Measurements from ENCODE around the gene C17orf67.

Gene C17orf67, protein sequence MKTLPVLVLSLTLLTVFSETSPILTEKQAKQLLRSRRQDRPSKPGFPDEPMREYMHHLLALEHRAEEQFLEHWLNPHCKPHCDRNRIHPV

DNA sequence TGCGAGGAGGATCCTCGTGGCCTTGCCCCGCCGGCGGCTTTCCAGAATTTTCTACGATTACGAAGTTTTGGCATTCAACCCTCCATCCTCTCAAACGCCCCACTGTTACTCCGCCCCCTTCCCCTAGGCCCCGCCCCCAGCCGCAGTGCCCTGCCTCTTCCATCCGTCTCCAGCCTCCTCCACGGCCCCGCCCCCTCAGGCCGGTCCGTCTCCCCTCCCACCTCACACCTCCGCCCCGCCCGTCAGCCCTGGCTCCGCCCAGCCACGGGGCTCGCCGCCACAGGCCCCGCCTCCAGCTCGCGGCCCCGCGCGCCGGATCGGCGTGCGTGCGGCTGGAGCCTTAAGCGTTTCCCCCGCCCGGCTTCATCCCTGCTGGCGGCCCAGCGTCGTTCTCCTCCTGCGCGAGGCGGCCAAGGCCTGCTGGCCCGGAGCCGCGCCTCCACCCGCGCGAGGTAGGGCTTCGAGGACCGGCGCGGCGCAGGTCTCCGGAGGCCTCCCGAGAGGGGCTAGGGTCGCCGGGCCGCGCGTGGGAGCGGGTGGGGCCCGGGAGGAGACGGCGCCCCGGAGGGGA lies at the start of gene C17orf67, which contains the start of gene DGKE:
C17orf67 (minus strand) TSS at position 112 of the 571 bp plus-strand sequence. CDS start 18,110 bp downstream, outside the sequence.
DGKE (plus strand) TSS at position 343 of the 571 bp plus-strand sequence. CDS start 645 bp downstream, outside the sequence.
- DNase-seq: peak; percentile 98

DNA sequence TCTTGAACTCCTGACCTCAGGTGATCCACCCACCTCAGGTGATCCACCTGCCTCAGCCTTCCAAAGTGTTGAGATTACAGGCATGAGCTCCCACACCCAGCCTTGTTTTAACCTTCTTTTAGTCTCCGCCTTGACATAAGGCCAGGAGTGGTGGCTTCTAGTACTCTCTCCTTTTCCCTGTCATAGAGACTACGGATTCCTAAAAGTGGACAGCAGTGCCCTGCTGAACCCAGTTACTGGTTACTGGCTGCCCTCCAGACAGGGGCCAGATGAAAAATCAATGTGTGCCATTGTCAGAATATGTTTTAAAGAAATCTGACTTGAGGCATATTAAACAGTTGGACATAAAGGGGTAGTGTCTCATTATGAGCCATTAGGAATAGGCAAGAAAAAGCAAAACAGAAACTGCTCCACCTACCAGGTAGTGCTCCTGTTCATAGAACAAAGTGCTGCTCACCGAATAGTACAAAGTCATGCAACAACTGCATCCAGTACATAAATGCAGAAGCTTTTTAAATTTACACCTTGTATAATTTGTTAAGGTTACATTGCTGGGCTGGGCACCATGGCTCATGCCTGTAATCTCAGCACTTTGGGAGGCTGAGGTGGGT lies 48.1 kb upstream of the C17orf67 start:
- DNase-seq: no peak

DNA sequence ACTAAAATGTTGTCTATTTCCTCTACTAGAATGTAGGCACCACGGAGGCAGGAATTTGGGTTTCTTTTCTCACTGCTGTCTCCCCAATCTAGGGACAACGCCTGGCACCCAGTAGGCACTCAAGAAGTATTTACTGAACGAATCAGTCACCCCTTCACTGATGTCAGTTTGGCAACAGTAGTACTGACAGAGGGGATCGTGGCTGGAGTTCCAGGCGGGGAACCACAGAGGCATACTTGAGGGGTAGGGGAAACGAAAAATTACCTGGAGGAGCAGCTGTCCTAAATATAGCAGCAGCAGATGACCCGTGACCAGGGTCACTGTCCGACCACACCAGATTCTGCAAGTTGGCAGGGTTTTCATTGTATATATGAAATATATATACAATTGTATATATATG lies 46.9 kb upstream of the C17orf67 start:
- no peak for DNase-seq

DNA sequence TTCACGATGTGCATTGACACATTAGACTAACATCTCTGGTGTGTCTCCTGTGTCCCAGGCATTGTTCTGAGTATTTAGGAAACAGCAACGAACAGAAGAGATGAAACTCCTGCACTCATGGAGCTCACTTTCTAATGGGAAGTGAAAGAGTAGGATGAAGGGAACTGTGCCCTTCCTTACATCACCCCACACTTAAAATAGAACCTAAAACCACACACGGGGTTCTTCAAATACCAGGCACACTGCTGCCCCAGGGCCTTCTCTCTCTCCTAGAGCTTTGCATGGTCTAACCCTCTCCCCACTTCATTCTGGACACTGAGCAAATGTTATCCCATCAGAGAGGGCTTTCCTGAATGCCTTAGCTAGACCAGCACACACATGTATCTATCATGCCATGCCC lies 46.4 kb upstream of the C17orf67 start:
- DNase-seq: no peak

DNA sequence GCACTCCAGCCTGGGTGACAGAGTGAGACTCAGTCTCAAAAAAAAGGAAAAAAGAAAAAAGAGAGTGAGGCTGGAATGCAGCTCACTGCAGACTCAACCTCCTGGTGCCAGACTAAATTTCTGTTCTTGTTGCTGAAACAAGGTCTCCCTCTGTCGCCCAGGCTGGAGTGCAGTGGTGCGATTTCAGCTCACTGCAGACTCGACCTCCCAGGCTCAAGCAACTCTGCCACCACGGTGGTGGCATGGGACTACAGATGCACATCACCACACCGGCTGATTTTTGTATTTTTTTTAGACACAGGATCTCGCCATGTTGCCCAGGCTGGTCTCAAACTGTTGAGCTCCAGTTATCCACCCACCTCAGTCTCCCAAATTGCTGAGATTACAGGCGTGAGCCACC lies 45.6 kb upstream of the C17orf67 start:
- no peak for DNase-seq

DNA sequence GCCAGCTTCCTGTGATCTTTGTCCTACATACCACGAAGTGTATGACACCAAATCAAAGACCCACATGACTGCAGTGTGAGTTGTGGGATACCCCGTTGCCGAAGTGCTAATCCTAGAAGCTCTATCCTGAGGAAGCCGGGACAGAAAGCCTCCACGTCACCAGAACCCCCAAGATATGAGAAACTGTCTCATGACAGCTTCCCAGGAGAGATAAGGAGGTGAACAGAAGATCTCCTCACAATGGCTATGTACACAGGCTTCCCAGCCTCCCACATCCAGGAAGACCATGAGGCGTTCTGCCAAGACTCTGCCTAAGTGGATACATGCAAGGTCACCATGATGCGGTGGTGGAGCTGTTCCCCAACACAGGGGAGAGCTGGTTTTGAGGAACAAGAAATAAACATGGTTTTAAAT lies 43.1 kb upstream of the C17orf67 start:
- no peak for DNase-seq

DNA sequence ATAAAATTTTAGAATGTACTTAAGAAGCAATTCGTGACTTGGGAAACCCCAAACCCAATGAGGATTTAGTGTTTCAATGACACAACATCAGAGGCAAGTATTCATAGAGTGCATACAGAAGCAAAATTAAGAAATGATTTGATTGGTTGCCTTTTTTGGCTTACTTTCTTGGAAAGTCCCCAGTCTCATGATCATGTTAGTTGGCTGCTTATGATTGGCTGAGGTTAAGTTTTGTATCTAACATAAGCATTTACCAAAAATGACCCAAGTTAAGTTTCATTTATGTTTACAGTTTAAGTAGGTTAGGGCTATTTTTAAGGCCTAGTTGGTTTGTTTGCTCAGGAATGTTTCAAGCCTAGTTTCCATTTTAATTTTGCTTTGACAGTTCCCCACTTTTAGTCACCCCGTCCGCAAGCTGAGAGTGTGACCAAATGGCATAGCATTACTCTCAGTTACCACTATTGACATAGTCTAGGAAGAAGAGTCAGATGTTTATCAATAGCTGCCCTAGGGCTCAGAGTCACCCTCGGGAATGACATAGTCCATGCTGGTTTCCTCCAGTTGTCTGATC lies 36.4 kb upstream of the C17orf67 start:
- DNase-seq: no peak

DNA sequence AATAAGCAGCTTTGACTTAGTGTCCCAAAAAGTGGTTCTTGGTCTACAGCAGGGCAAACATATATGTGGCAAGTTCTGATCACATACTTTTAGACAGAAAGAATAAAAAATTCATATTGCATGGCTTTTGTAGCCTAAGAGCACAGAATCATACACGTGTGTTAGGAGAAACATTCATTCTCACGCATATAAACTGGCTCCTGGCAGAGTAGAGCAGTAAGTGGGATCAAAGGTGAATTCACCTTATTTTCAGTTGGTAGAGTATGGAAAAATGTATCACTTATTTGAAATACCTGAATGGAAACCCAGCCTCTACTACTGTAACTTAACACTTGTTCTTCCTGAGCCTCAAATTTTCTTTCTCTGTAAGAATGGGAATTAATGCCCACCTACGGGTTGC lies 35.0 kb upstream of the C17orf67 start:
- DNase-seq: no peak

DNA sequence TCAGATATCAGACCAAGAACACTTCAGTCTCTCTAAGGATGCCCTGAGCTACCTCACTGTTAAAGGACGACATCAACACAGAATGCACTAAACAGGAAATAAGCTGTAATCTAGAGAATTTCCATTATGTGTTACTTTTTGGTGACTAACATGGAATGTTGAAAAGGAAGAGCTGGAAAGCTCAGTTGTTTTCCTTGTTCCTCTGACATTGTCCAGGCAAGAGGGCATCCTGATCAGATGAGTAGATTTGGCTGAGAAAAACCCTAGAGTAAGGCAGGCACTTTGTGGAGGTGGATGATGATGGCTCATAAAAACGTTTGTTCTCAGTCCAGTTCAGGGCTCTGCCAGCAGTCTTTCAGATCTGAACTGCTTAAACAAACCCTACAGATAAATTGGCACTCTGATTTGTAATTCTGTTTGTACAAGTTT lies 34.2 kb upstream of the C17orf67 start:
- DNase-seq: no peak

DNA sequence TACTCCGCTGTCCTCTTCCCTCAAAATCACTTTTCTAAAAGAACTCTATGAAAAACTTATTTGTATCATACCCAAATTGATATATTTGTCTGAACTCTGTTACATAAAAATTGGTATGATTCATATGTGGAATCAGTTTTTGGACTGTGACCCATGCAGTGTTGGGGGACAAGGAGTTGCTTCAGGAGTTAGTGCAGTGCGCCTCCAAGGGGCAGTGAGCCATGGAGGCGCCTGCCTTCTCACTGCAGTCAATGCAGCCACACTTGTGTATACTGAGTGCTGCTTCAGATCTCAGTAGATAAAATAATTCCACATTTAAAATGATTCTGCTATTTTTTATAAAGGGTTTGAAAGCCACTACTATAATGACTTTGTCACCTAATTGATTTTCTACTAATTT lies 32.8 kb upstream of the C17orf67 start:
- no peak for DNase-seq

DNA sequence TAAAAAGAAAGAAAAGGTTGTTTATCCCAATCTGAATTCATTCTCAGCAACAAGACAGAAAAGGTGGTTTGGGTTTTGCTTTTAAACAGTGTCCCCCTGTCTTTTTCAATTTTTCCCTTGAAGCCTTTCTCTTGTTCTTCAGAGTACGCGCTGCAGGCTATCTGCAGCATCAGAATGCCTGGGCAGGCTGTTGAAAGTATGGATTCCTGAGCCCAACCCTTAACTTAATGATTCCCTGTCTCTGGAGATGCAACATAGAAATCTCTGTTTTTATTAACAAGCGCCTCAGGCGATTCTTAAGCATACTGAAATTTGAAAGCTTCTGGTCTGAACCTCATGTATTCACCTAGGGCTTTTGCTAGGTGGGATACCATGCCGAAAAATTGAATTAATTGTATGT lies 32.4 kb upstream of the C17orf67 start:
- DNase-seq: no peak

DNA sequence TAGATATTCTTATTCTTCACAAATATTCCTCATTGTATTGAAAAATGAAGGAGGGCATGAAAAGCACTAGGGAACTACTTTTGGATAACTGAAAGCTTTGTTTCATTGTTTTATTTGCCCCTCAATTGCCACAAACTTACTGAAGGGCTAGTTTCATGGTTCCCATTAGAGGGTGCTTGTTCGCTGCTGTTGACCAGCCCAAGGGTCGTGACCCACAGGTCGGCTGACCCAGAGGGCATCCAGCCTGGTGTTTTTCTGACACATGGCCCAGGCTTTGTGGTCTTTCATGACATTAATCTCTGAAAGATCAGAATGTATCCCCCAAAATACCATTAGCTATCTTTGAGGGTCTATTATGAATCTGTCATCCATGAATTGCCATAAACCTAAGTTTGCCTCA lies 30.3 kb upstream of the C17orf67 start:
- no peak for DNase-seq

DNA sequence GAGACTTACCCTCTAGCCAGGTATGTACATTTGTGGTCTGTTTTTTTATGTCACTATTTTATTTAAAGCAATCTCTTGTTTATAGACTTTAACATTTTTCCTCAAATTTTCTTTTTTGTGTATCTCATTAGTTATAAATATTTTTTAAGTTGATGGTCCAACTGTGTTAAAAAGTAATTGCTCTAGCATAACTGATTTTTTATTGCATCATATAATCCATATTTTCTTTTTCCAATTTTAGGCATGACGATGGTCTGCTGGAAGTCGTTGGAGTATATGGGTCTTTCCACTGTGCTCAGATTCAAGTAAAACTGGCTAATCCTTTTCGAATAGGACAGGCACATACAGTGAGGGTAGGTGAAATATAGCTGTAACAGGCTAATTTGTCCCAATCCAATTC lies 28.2 kb upstream of the C17orf67 start:
- no peak for DNase-seq

DNA sequence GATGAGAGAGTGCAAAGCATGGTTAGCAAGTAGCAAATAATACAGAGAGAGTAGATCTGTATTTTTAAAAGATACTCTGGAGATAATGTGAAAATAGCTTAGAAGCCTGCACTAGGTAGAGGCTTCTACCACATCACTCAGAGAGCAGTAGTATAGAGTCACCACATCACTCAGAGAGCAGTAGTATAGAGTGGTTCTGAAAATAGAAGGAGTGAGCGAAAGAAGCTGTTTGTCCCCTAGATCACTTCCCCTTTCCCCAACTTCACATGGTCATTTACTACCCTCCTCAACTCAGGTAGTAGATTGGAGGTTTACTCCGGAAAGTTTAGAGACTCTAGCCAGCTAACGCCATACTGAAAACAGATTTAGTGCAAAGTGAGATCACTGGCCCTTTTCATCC lies 17.3 kb upstream of the C17orf67 start:
- DNase-seq: no peak

DNA sequence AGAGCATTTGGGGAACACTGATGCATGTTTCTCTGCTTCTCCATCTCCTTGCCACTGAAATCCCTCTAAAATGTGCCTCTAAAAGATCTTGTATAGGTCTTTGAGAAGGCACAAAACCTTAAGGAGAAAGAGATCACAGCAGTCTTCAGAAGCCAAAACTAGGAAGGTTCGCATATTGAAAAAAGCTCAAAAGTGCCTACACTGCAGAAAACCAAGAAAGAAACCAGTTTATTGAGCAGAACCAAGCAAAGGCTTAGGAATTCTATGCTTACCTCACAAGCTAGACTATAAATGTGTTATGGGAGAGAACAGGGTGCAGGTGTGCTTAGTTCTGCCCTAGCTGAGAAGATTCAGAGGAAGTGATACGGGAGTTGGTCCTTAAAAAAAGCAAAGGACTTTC lies 16.9 kb upstream of the C17orf67 start:
- DNase-seq: no peak

DNA sequence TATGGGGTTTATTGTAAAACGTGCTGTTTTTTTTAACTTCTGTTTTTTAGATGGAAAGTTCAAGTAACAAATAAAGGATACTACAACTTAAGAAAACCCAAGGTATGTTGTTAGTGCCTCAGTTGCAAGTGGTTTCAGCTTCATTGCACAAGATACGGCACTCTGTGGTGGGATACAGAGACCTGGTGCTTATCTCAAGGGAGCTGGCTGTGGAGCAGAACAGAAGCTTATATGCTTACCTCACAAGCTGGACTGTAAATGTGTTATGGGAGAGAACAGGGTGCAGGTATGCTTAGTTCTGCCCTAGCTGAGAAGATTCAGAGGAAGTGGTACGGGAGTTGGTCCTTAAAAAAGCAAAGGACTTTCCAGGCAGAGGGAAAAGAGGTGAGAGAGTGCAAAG lies 15.4 kb upstream of the C17orf67 start:
- no peak for DNase-seq

DNA sequence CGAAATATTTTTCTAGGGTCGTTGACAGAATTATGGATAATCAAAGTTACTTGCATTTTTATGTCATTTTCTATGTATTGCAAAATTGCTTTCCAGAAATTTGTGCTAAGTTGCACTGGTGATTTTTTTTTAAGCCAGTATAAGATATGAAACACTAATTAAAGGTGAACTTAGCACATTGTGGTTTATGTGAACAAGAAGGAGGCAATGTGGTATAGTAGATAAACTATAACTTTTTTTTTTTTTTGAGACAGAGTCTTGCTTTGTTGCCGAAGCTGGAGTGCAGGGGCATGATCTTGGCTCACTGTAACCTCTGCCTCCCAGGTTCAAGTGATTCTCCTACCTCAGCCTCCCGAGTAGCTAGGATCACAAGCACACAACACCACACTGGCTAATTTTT lies 13.4 kb upstream of the C17orf67 start:
- DNase-seq: no peak

DNA sequence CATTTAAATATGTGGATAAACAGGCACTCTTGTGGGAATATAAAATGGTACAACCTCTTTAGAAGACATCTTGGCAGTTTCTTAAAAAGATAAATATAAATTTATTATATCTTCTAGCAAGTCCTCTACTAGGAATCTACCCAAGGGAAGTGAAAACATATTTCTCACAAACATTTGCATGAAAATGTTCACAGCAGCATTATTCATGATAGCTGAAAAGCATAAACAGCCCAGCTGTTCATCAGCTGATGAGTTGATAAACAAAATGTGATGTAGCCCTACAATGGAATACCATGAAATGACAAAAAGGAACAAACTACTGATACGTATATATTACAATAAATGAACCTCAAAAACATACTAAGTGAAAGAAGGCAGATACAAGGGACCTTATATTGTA lies 12.2 kb upstream of the C17orf67 start:
- DNase-seq: no peak

DNA sequence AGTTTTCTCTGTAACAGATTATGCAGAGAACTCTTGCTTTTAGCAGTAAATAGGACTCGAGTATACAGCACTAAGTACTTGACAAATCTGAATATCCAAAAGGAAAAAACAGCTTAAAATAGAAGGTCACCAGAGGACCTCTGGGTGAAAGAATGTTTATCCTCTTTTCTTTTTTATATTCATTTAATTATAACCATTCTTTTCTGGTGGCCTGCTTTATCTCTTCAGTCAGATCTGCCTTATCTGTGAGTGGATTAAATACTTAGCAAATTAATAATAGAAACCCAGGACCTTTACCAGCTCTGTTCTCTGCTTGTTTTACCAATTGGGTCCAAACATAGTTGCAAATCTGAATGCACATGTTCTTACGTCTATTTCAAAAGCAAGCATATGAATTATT lies 8.9 kb upstream of the C17orf67 start:
- no peak for DNase-seq

DNA sequence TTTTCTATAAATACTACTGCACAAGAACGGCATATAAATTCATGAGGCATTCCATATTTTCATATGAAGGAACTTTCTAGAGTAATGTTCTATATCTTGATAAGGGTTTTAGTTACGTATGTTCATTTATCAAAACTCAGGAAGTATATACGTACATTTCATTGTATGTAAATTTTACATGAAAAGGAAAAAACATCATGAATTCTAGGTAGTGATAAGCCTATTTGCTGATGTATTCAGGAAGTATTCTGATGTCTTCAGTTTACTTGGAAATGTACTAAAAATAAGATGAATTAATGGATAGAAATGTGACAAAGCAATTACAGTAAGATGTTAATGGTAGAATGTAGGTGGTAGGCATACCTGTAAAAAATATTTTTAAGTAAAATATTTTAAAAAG lies 5.0 kb upstream of the C17orf67 start:
- DNase-seq: no peak

DNA sequence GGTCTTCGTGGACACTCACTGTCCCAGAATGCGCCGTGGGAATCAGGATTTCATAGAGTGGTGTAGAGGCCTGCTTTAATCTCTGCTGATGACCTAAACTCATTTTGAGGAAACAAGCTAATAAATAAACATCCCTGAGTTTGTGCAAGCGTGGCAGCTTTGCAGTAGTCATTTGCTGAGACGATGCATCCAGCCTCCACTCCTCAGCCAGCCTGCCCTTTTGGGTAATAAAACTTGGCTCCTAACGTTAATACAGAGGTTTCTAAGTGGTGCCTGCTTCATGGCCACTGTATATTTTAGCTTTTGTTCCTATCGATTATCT lies 1.5 kb upstream of the C17orf67 start:
- DNase-seq: no peak

DNA sequence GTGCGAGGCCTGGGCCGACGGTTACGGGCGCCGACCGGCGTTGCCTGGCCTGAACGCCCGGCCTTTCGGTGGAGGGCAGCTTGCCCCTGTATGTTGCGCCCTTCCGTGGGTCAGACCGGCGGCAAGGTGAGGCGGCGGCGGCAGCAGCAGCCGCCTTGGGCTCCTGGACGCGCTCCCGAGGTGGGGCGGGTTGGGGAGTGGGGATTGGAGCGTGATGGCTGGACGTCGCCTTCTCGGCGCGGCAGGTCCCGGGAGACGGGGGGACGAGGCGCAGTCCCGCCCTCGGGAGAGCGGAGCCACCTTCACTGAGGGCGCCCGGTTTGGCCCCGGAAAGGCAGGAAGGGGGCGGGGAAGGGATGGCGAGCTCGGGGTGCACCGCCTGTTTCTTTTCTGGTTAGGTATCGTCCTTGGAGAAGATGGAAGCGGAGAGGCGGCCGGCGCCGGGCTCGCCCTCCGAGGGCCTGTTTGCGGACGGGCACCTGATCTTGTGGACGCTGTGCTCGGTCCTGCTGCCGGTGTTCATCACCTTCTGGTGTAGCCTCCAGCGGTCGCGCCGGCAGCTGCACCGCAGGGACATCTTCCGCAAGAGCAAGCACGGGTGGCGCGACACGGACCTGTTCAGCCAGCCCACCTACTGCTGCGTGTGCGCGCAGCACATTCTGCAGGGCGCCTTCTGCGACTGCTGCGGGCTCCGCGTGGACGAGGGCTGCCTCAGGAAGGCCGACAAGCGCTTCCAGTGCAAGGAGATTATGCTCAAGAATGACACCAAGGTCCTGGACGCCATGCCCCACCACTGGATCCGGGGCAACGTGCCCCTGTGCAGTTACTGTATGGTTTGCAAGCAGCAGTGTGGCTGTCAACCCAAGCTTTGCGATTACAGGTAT lies 902 bp upstream of the C17orf67 start:
- DNase-seq: peak; percentile 56

DNA sequence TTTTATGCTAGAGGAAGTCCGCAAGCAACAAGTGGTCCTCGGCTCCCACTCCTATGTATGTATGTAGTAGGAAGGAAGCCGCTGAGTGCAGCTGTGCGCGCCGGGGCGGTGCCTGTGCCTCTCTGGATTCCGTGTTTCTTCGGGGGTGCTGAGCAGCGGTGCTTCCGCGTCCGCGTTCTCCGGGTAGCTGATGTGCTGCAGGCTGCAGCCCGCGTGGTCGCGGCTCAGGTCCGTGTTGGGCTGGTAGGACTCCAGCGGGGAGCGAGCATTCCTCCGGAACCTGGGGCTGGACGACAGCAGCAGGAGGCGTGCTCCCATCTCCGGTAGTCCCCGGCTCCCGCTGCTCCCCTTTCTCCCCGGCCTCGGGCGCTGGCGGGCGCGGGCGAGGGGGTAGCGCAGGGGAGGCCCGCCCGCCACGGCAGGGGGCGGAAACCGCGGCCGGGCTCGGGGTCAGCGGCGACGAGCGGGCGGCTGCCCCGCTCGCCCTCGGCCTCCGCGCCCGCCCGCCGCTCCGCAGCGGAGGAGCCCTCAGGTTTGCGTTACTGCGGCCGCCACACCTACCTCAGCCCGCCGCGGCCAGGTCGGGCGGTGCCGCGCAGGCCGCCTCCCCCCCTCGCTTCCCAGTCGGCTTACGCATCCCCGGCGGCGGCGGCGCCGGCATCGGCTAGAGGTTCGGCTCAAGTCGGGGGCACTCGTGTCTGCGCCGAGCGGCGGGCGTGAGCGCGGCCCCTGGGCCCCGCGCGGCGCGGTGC lies 487 bp downstream of the C17orf67 start:
- peak; percentile 63 for DNase-seq

All from left hindlimb (tissue), 1 donor.